HepG2 (cell line): ENCODE results near the gene NKX1-2. TPM values are rescaled to one million over a fixed set of nuclear protein-coding genes. Genes with fewer than 3 reads are reported as not detected.

Experiments
- ADNP ChIP-seq: sonication (generic); formaldehyde crosslinking; IDR thresholded peaks from 2 replicates; pipeline ENCODE4 v1.4.0; 2020; ENCODE audit warnings: missing genetic modification reagents
- BRD4 ChIP-seq: sonication (generic); formaldehyde crosslinking; IDR thresholded peaks from 2 replicates; pipeline ENCODE4 v1.4.0; 2020; ENCODE audit warnings: missing genetic modification reagents
- DPF2 ChIP-seq: sonication (generic); formaldehyde crosslinking; IDR thresholded peaks from 2 replicates; pipeline ENCODE4 v1.4.0; 2020; ENCODE audit warnings: mild to moderate bottlenecking, low read depth, missing genetic modification reagents, borderline replicate concordance
- ELF4 ChIP-seq: sonication (generic); formaldehyde crosslinking; IDR thresholded peaks from 2 replicates; pipeline ENCODE4 v1.5.0; 2020; ENCODE audit warnings: missing genetic modification reagents, mild to moderate bottlenecking, moderate library complexity, borderline replicate concordance
- FOSL1 ChIP-seq: sonication (generic); formaldehyde crosslinking; IDR thresholded peaks from 2 replicates; pipeline ENCODE4 v1.9.0; 2021; ENCODE audit warnings: missing genetic modification reagents, borderline replicate concordance
- FOSL2 ChIP-seq: sonication (generic); formaldehyde crosslinking; IDR thresholded peaks from 2 replicates; pipeline ENCODE4 v1.4.0; 2020; ENCODE audit warnings: missing genetic modification reagents
- GATA4 ChIP-seq: sonication (generic); IDR thresholded peaks from 2 replicates; pipeline ENCODE4 v1.6.1; 2016; ENCODE audit warnings: antibody characterized with exemption, low read depth, borderline replicate concordance
- HNRNPLL ChIP-seq: fragments of 200-400 bp; formaldehyde crosslinking; IDR thresholded peaks from 2 replicates; pipeline ENCODE4 v1.6.1; 2017; ENCODE audit warnings: mild to moderate bottlenecking, low read depth, low read length; ENCODE audit not compliant: poor library complexity, severe bottlenecking
- JUN ChIP-seq: sonication (generic); formaldehyde crosslinking; IDR thresholded peaks from 2 replicates; pipeline ENCODE4 v1.4.0; 2020; ENCODE audit warnings: mild to moderate bottlenecking, missing genetic modification reagents
- NFIB ChIP-seq: sonication (generic); formaldehyde crosslinking; IDR thresholded peaks from 2 replicates; pipeline ENCODE4 v1.9.0; 2021; ENCODE audit warnings: missing genetic modification reagents, mild to moderate bottlenecking, borderline replicate concordance
- RFXANK ChIP-seq: IDR thresholded peaks from 2 replicates; pipeline ENCODE4 v1.6.1; 2016
- SRF ChIP-seq: IDR thresholded peaks from 2 replicates; pipeline ENCODE4 v1.6.1; 2011; ENCODE audit warnings: mild to moderate bottlenecking, low read depth, low read length, moderate library complexity
- ZMYM3 ChIP-seq: sonication (generic); formaldehyde crosslinking; IDR thresholded peaks from 2 replicates; pipeline ENCODE4 v1.5.1; 2020; ENCODE audit warnings: mild to moderate bottlenecking, missing genetic modification reagents
- ZNF143 ChIP-seq: sonication (generic); formaldehyde crosslinking; IDR thresholded peaks from 2 replicates; pipeline ENCODE4 v1.4.0; 2020; ENCODE audit warnings: missing genetic modification reagents
- ZSCAN20 ChIP-seq: sonication (generic); formaldehyde crosslinking; IDR thresholded peaks from 2 replicates; pipeline ENCODE4 v1.4.0; 2020; ENCODE audit warnings: missing genetic modification reagents, mild to moderate bottlenecking, borderline replicate concordance
- polyA plus RNA-seq, 8 experiments: library from polyadenylated mRNA; depleted of rRNA in 3 of 8; stranded (reverse) in 7 of 8; unstranded in 1 of 8; fragments of >200 nt; fragmentation: Illumina TruSeq in 4 of 8; extraction: Trizol in 4 of 8; gene quantifications; 2 replicates each; pipeline versions ENCODE4 v1.2.1 to v1.2.3, GENCODE V29; 2011 to 2016; ENCODE audit warnings: low read depth in 4 of 8, missing spikeins in 1 of 8, mixed read lengths in 1 of 8; ENCODE audit not compliant: insufficient read depth in 1 of 8
- total RNA-seq, 5 experiments: library from RNA; depleted of rRNA; stranded (reverse); fragments of >200 nt; fragmentation: Illumina TruSeq; extraction: Trizol; gene quantifications; 2 replicates each; pipeline ENCODE4 v1.2.3, GENCODE V29; 2016; ENCODE audit warnings: low read depth in 1 of 5
- TF ChIP-seq, protein P1 (sequence below): IDR thresholded peaks from 2 replicates; pipeline ENCODE4 v1.4.0; 2020; ENCODE audit warnings: mild to moderate bottlenecking, missing genetic modification reagents
- TF ChIP-seq, protein P2 (sequence below): sonication (generic); formaldehyde crosslinking; IDR thresholded peaks from 2 replicates; pipeline ENCODE4 v1.4.0; 2020; ENCODE audit warnings: missing genetic modification reagents
- TF ChIP-seq, protein P3 (sequence below): sonication (generic); formaldehyde crosslinking; IDR thresholded peaks from 2 replicates; pipeline ENCODE4 v1.8.0; 2022; ENCODE audit warnings: missing genetic modification reagents, low read depth, mild to moderate bottlenecking, borderline replicate concordance
- TF ChIP-seq, protein P4 (sequence below): sonication (generic); formaldehyde crosslinking; IDR thresholded peaks from 2 replicates; pipeline ENCODE4 v1.8.0; 2022; ENCODE audit warnings: mild to moderate bottlenecking, missing genetic modification reagents, moderate library complexity
- TF ChIP-seq, protein P5 (sequence below): sonication (generic); formaldehyde crosslinking; IDR thresholded peaks from 2 replicates; pipeline ENCODE4 v1.4.0; 2020; ENCODE audit warnings: mild to moderate bottlenecking, missing genetic modification reagents

Gene NKX1-2
- total and polyA plus RNA-seq, 2 of the 13 experiments (the other 11 are each of a cell fraction or from before 2014, with no cell fraction given), result not detected

DNA sequence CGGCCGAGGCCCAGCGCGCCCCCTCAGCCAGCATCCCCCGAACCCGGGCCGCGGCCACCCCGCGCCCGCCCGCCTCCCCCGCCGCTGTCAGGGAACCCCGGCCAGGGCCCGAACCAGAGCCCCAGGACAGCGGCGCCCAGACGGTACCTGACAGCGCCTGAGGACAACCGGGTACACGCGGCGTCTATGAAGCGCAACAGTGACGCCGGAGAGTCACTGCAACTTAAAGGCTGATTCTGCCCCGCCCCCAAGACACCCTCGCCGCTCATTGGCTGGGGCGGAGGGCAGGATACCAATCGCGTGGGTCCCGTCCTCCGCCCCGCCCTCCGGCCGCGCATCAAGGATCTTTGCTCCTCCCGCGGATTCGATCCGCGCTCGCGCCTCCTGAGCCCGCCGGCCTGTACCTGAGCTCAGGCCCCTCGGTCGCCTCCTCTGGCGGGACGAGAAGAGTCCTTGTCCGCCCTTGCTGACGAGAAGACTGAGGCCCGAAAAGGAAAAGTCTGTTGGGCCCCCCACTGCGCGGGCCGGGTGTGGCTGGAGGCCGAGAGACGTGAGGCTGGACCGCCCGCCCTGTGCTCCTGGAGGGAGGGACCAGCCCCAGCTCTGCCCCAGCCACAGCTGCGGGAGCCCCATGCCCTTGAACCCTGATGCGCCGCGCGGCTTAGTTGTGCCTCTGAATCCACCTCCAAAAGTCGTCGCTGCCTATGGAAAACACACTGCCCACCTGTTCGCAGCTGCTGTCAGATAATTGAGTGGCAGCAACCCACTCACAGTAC is 30.9 kb downstream of the NKX1-2 start, which contains the start of gene OAT (continued):
- TF ChIP-seq GATA4 (peak; percentile 78), BRD4 (CRISPR knock-in tag) (peak; percentile 40; the same call in 1 of the 2 replicates), ZMYM3 (no peak; the same call in 1 of the 2 replicates), SRF (no peak), FOSL1 (CRISPR knock-in tag) (no peak), ELF4 (CRISPR knock-in tag) (no peak), ADNP (peak; percentile 64; the same call in 1 of the 2 replicates), DPF2 (0 out of 2 replicates have a peak, but pooled peaks have one; percentile 22), HNRNPLL (peak; percentile 81), ZSCAN20 (CRISPR knock-in tag) (no peak; the same call in 1 of the 2 replicates), JUN (0 out of 2 replicates have a peak, but pooled peaks have one; percentile 32), ZNF143 (CRISPR knock-in tag) (0 out of 2 replicates have a peak, but pooled peaks have one; percentile 14), FOSL2 (CRISPR knock-in tag) (peak; percentile 26; the same call in 1 of the 2 replicates), RFXANK (CRISPR knock-in tag) (peak; percentile 59; the same call in 1 of the 2 replicates), NFIB (no peak)
- TF ChIP-seq, protein P1, sequence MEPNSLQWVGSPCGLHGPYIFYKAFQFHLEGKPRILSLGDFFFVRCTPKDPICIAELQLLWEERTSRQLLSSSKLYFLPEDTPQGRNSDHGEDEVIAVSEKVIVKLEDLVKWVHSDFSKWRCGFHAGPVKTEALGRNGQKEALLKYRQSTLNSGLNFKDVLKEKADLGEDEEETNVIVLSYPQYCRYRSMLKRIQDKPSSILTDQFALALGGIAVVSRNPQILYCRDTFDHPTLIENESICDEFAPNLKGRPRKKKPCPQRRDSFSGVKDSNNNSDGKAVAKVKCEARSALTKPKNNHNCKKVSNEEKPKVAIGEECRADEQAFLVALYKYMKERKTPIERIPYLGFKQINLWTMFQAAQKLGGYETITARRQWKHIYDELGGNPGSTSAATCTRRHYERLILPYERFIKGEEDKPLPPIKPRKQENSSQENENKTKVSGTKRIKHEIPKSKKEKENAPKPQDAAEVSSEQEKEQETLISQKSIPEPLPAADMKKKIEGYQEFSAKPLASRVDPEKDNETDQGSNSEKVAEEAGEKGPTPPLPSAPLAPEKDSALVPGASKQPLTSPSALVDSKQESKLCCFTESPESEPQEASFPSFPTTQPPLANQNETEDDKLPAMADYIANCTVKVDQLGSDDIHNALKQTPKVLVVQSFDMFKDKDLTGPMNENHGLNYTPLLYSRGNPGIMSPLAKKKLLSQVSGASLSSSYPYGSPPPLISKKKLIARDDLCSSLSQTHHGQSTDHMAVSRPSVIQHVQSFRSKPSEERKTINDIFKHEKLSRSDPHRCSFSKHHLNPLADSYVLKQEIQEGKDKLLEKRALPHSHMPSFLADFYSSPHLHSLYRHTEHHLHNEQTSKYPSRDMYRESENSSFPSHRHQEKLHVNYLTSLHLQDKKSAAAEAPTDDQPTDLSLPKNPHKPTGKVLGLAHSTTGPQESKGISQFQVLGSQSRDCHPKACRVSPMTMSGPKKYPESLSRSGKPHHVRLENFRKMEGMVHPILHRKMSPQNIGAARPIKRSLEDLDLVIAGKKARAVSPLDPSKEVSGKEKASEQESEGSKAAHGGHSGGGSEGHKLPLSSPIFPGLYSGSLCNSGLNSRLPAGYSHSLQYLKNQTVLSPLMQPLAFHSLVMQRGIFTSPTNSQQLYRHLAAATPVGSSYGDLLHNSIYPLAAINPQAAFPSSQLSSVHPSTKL (CRISPR knock-in tag), result peak; percentile 66; the same call in 1 of the 2 replicates
- TF ChIP-seq, protein P2, sequence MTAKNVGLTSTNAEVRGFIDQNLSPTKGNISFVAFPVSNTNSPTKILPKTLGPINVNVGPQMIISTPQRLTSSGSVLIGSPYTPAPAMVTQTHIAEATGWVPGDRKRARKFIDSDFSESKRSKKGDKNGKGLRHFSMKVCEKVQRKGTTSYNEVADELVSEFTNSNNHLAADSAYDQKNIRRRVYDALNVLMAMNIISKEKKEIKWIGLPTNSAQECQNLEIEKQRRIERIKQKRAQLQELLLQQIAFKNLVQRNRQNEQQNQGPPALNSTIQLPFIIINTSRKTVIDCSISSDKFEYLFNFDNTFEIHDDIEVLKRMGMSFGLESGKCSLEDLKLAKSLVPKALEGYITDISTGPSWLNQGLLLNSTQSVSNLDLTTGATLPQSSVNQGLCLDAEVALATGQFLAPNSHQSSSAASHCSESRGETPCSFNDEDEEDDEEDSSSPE (CRISPR knock-in tag), result peak; percentile 91
- TF ChIP-seq, protein P3, sequence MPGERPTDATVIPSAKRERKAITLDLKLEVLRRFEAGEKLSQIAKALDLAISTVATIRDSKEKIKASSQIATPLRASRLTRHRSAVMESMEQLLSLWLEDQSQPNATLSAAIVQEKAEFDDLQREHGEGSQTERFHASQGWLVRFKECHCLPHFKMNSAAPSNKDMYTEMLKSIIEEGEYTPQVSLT (CRISPR knock-in tag), result no peak
- TF ChIP-seq, protein P4, sequence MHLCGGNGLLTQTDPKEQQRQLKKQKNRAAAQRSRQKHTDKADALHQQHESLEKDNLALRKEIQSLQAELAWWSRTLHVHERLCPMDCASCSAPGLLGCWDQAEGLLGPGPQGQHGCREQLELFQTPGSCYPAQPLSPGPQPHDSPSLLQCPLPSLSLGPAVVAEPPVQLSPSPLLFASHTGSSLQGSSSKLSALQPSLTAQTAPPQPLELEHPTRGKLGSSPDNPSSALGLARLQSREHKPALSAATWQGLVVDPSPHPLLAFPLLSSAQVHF, result no peak
- TF ChIP-seq, protein P5, sequence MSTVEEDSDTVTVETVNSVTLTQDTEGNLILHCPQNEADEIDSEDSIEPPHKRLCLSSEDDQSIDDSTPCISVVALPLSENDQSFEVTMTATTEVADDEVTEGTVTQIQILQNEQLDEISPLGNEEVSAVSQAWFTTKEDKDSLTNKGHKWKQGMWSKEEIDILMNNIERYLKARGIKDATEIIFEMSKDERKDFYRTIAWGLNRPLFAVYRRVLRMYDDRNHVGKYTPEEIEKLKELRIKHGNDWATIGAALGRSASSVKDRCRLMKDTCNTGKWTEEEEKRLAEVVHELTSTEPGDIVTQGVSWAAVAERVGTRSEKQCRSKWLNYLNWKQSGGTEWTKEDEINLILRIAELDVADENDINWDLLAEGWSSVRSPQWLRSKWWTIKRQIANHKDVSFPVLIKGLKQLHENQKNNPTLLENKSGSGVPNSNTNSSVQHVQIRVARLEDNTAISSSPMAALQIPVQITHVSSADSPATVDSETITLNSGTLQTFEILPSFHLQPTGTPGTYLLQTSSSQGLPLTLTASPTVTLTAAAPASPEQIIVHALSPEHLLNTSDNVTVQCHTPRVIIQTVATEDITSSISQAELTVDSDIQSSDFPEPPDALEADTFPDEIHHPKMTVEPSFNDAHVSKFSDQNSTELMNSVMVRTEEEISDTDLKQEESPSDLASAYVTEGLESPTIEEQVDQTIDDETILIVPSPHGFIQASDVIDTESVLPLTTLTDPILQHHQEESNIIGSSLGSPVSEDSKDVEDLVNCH (CRISPR knock-in tag), result 0 out of 2 replicates have a peak, but pooled peaks have one; percentile 72
